DMS53 treated with DMSO at 0.1 percent for 48 hours (cell line): Measurements from ENCODE around the gene MEIOB.

Experiments
- DNase-seq: peaks from one replicate; lab custom pipeline; 2025; ENCODE audit not compliant: unreplicated experiment; lab: John Stamatoyannopoulos, UW

The MEIOB gene

GRCh38 chr16:1832838-1833454 is 39.0 kb downstream of the MEIOB start:
- DNase-seq: peak; percentile 57

DNA sequence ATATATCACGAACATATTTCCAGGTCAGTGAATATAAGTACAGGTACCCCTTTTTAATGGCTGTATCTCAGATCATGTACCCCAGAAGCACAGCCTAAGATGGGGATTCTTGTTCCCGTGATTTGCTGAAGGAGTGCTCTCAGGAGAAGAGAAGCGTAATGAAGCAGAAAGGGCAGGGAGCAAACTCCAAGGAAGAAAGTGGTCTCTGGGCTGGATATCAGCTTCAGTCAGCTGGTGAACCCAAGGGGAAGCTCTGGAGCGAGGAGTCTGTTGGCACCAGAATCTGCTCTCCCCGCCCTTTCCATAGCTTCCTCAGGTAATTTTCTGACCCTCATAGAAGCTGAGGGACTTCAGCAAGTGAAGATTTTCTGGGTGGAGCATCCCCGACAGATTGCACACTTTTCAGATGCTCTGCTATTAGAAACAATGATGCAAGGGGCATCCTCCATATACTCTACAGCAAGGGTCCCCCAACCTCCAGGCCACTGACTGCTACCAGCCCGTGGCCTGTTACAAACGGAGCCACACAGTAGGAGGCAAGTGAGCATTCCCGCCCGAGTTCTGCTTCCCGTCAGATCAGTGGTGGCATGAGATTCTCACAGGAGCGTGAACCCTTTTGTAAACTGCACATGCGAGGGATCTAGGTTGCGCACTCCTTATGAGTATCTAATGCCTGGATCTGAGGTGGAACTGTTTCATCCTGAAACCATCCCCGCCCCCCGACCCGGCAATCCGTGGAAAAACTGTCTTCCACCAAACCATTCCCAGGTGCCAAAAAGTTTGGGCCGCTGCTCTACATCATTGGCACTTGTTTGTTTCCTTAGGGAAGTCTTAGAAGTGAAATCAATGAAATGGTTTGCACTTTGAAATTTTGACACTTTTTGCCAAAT is 40.5 kb downstream of the MEIOB start:
- DNase-seq: no peak

GRCh38 chr16:1830213-1830612 is 41.8 kb downstream of the MEIOB start:
- no peak for DNase-seq

DNA sequence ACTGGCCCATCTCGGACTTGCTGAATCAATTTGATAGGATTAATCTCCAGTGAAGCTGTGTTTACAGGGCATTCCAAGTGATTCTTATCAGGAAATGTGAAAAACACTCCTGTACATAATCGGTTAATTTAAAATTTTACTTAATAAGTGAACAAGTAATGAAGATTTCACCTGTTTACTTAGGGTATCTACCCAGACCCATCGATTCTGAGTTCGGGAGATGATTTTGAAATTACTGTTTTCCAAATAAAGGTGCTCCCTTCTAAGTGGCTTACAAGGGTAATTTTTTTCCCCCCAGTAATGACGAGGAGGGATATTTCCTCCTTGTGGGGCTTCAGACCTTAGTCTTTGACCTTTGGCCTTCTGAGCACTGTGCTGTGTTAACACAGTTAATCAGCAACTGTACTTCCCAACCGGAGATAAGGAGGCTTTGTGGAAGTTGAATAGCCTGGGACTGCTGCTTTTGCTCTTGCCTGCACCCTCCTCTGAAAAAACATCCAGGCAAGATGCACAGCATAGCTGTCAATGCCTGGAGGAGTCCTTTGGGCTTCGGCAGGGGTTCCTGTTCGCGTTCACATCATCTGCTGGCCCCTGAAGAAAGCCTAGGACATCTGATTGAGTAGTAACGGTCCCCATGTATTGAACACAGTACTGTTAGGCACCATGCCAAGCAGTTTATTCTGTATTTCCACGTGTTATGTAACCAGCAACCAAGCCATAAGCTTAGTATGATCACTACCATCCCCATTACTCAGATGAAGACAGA is 43.1 kb downstream of the MEIOB start:
- no peak for DNase-seq

GRCh38 chr16:1826691-1827573 is 45.0 kb downstream of the MEIOB start, which contains the start of the genes FAHD1 and HAGH:
Gene FAHD1 (plus strand): TSS chr16:1827206. CDS start chr16:1827239, 33 bp downstream.
Gene HAGH (minus strand): TSS chr16:1826825. CDS start chr16:1826787, 38 bp downstream.
- peak; percentile 85 for DNase-seq

DNA sequence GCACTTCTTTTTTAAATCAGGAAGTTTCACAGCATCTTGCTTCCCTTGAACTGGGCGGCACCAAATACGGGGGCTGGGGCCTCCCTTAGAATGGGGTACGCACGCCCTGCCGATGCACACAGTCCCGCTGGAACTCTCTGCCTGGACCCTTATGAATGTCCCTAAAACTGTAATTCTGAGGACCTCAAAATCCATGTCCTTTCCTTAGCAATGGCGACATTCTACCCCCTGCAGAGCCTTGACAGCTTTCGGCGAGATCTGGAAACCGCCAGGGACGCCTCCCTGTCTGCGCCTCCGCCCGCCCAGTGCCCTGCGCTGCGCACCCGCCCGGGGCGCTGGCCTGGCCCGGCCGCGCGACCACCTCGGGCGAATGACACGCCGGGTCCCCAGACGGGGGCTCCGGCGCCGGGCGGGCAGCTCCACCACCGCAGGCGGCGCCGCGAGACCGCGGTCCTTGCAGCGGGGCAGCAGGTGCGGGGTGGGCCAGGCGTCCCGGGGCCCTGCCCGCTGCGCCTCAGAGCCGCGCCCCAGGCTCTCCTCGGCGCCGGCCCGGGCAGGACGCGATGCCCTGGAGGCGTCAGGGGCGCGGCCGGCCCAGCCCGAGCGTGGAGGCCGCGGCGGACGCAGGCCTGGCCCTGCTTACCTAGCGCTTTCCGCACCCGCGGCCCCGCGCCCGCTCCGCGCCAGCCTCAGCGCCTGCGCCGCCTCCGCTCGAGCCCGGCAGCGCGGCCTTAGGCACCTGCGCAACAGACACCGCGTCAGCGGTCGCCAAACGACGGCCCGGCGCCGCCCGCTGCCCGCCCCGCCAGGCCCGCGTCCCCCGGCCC is 45.9 kb downstream of the MEIOB start:
- DNase-seq: no peak

DNA sequence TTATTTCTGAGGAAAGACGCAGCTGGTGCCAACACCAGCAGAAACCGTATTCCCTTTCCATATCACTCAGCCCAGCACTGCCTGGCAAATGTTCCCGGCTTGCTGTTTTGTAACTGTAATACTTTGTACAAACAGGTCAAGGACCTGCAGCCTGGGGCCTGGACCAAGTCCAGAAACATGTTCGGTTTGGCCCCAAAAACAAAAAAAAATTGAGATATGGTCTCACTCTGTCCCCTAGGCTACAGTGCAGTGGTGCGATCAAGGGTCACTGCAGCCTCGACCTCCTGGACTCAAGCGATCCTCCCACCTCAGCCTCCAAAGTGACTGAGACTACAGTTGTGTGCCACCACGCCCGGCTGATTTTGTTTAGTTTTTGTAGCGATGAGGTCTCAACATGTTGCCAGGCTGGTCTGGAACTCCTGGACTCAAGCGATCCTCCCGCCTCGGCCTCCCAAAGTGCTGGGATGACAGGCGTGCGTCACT is 46.5 kb downstream of the MEIOB start:
- DNase-seq: no peak

DNA sequence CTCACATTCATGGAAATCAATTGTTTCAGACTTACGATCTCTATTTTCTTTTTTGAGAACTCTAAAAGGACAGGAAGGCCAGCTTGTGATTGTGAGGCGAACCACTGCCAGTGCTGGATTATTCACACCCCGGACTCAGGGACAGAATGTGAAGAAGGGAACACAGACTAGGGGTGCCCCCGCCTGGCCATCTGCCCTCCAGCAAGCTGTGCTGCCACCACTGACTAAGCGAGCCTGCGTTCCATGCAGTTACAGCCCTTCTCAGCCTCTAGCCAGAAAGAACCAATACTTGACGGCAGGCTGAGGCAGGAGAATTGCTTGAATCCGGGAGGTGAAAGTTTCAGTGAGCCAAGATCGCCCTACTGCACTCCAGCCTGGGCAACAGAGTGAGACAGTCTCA is 48.1 kb downstream of the MEIOB start:
- DNase-seq: no peak

DNA sequence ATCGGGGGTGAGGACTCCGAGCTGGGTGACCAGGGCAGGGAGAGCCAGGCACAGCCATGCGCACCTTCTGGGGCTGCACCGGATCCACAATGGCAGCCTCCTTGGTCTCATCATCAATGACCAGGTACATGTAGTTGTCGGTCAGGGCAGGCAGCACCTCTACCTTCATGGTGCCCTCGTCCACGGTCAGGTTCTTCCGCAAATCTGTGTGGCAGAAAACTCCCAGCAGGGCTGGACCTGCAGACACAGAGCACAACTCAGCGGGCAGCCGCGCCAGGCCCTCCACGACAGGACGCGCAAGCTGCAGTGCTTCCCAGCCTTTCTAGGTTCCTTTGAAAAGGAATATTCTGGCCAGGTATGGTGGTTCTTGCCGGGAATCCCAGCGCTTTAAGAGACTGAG is 49.2 kb downstream of the MEIOB start:
- DNase-seq: no peak

DNA sequence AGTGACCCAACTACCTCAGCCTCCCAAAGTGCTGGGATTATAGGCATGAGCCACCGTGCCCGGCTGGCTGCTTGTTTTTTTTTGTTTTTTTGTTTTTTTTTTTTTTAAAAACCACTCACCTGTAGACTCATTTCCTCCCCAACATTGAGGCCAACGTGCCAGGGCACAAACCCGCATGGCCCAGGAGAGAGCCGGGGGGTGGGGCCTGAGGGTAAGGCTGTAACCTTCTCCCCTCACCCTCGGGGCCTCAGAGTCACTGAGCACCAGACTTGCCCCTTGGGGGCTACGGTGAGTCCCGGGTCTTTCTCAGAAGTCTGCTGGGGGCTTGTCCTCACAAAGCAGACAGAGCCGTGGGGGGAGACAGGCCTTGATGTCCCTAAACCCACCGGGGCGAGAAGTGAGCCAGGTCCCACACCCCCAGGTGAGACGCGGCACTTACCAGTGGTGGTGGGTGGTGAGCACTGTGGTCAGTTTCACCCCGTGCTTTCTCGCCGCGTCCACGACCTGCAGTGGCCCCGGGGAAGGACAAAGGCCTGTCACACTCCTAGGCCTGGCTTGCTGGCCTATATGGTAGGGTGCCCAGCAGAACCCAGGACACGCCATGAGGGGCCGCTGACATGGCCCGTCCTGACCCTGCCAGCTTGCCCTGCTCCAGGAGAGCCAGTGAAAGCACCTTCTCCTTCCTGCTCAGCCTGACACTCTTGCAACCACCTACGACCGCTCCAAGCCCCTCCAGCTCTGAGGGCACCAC is 49.9 kb downstream of the MEIOB start:
- DNase-seq: peak; percentile 22

- DNase-seq: no peak
These were observed 51.0 kb downstream of the MEIOB start for GRCh38 chr16:1820946-1821290.

- no peak for DNase-seq
These were observed 51.6 kb downstream of the MEIOB start for GRCh38 chr16:1820096-1820945.

DNA sequence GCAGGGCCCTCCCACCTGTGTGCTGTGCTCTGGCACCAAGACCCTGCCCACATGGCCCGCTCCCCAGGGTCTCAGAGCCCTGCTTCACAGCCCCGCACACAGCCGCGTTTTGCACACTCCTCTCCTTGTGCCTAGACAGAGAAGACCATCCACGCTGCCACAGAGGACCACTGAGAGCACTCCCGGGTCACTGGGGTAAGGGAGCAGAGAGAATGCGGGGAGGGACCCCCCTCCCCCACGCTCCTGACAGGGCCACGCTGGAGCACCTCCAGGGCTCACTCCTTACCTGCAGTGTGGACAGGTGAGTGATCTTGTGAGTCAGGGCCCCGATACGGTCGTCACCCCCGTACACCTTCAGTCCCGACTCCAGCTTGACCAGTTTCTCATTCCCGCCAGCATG is 52.4 kb downstream of the MEIOB start:
- DNase-seq: no peak

GRCh38 chr16:1818873-1819525 is 53.0 kb downstream of the MEIOB start:
- no peak for DNase-seq

DNA sequence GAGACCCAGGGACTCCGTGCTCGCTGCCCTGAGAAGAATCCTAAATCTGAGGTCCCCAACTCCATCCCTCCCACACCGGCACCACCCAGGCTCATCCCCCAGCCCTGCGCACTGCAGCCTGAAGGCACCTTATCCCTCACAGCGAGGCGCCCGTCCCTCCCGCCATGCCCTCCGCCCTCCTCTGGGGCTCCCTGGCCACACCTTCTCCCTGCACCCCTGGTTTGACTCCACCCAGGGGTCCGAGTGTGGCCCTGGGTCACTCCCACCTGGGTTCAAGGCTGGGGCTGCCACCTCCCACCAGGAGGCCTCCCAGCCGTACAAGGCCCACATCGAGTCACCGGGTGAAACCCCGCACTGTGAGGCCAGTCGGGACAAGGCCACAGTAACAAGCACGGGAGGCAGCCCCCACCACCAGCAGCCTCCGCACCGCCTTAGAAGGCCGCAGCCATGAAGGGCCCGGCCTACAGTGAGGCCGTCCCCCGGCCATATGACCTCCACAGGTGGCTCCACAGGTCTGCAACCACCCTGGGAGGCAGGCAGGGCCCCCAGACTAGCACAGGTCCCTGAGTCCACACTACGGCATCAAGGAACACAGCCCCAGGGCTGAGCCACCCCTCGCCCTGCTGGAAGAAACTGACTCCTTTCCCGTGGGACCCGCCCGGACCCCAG is 53.6 kb downstream of the MEIOB start:
- DNase-seq: no peak

- DNase-seq: no peak
These were observed 54.2 kb downstream of the MEIOB start for GRCh38 chr16:1817716-1818115.

DNA sequence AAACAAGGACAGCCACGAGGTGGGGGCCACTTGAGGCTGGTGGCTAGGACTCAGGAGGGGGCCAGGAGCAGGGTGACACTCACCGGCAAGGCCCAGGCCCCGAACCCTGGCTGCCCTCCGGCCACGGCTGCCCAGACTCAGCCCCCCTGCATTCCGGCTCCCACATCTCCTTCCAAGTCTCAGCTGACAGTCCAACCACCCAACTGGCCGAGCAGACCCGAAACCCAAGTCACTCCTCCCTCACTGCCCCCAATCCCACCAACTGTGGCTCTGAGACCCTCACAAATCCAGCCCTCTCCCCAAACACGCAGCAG is 54.7 kb downstream of the MEIOB start:
- no peak for DNase-seq
